Uterus (tissue), 2 donors: ENCODE data around the gene GPSM1.

Experiments
- POLR2A ChIP-seq, 2 donors: fragments of 450-650 bp; IDR thresholded peaks; one replicate each; pipeline ENCODE4 v1.6.1; 2016; ENCODE audit warnings: antibody characterized with exemption in 2 of 2, mild to moderate bottlenecking in 1 of 2, moderate library complexity in 1 of 2
- TF ChIP-seq, protein P1 (sequence below), 4 experiments: fragments of 200-600 bp in 2 of 4; fragments of 450-650 bp in 2 of 4; sonication (generic) in 2 of 4; IDR thresholded peaks; one replicate each; pipeline ENCODE4 v1.5.1; 2016 to 2019; ENCODE audit warnings: antibody characterized with exemption in 4 of 4, mild to moderate bottlenecking in 2 of 4, moderate library complexity in 1 of 4

DNA sequence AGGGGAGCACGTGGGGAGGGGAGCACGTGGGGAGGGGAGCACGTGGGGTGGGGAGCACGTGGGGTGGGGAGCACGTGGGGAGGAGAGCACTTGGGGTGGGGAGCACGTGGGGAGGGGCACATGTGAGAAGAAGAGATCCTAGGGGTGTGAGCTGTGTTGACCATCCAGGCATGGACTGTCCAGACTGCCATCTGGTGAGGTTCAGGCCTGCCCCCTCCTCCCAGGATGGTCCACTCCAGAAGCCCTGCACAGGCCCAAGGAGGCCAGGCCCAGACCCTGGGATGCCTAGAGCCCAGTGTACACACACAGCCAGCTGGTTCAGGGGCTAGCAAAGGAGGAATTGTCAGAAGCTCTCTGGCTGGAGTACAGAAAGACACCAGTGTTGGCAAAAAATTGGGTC lies 70.3 kb downstream of the GPSM1 start:
- TF ChIP-seq, protein P1, sequence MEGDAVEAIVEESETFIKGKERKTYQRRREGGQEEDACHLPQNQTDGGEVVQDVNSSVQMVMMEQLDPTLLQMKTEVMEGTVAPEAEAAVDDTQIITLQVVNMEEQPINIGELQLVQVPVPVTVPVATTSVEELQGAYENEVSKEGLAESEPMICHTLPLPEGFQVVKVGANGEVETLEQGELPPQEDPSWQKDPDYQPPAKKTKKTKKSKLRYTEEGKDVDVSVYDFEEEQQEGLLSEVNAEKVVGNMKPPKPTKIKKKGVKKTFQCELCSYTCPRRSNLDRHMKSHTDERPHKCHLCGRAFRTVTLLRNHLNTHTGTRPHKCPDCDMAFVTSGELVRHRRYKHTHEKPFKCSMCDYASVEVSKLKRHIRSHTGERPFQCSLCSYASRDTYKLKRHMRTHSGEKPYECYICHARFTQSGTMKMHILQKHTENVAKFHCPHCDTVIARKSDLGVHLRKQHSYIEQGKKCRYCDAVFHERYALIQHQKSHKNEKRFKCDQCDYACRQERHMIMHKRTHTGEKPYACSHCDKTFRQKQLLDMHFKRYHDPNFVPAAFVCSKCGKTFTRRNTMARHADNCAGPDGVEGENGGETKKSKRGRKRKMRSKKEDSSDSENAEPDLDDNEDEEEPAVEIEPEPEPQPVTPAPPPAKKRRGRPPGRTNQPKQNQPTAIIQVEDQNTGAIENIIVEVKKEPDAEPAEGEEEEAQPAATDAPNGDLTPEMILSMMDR (IDR thresholded peaks at IDR 0.05) = no peak
- TF ChIP-seq POLR2A (IDR thresholded peaks at IDR 0.05) = no peak
